ENCODE results near the gene ASXL1.

The ASXL1 gene

GRCh38 chr20:32407131-32407750, 49.1 kb downstream of the ASXL1 start:
- DNase-seq (ENCODE audit: low read depth) = peak; percentile 49

- DNase-seq (ENCODE audit: low read depth) = no peak
These were observed 54.0 kb downstream of the ASXL1 start for GRCh38 chr20:32411955-32412706.

GRCh38 chr20:32415494-32415893, 57.4 kb downstream of the ASXL1 start:
- DNase-seq (ENCODE audit: low read depth) = no peak

GRCh38 chr20:32416206-32416605, 58.1 kb downstream of the ASXL1 start:
- no peak for DNase-seq (ENCODE audit: low read depth)

- DNase-seq (ENCODE audit: low read depth) = no peak
These were observed 60.2 kb downstream of the ASXL1 start for GRCh38 chr20:32418376-32418775.

- no peak for DNase-seq (ENCODE audit: low read depth)
These were observed 63.2 kb downstream of the ASXL1 start for GRCh38 chr20:32421290-32421689.

GRCh38 chr20:32427996-32428395, 69.9 kb downstream of the ASXL1 start:
- DNase-seq (ENCODE audit: low read depth) = no peak

GRCh38 chr20:32429343-32429742, 71.2 kb downstream of the ASXL1 start:
- DNase-seq (ENCODE audit: low read depth) = no peak

GRCh38 chr20:32429745-32430360, 71.7 kb downstream of the ASXL1 start:
- DNase-seq (ENCODE audit: low read depth) = no peak

GRCh38 chr20:32431457-32431856, 73.3 kb downstream of the ASXL1 start:
- DNase-seq (ENCODE audit: low read depth) = no peak

- no peak for DNase-seq (ENCODE audit: low read depth)
These were observed 74.1 kb downstream of the ASXL1 start for GRCh38 chr20:32432277-32432676.

GRCh38 chr20:32433311-32434021, 75.3 kb downstream of the ASXL1 start:
- no peak for DNase-seq (ENCODE audit: low read depth)

- no peak for DNase-seq (ENCODE audit: low read depth)
These were observed 76.3 kb downstream of the ASXL1 start for GRCh38 chr20:32434434-32434833.

GRCh38 chr20:32435449-32436107, 77.4 kb downstream of the ASXL1 start:
- no peak for DNase-seq (ENCODE audit: low read depth)

GRCh38 chr20:32436142-32436861, 78.2 kb downstream of the ASXL1 start:
- no peak for DNase-seq (ENCODE audit: low read depth)

GRCh38 chr20:32436968-32437367, 78.8 kb downstream of the ASXL1 start:
- no peak for DNase-seq (ENCODE audit: low read depth)

GRCh38 chr20:32437391-32438074, 79.4 kb downstream of the ASXL1 start:
- DNase-seq (ENCODE audit: low read depth) = no peak

- no peak for DNase-seq (ENCODE audit: low read depth)
These were observed 80.3 kb downstream of the ASXL1 start for GRCh38 chr20:32438331-32438858.

GRCh38 chr20:32439132-32439829, 81.2 kb downstream of the ASXL1 start:
- no peak for DNase-seq (ENCODE audit: low read depth)

Measured in T follicular helper cell (primary cell).